Measurements from ENCODE around the gene RTP3. TPM values are rescaled to one million over a fixed set of nuclear protein-coding genes. Genes with fewer than 3 reads are reported as not detected.

The RTP3 gene
- total and polyA plus RNA-seq, 2 experiments from 2014 or later: 0.16 TPM; not detected in 1

DNA sequence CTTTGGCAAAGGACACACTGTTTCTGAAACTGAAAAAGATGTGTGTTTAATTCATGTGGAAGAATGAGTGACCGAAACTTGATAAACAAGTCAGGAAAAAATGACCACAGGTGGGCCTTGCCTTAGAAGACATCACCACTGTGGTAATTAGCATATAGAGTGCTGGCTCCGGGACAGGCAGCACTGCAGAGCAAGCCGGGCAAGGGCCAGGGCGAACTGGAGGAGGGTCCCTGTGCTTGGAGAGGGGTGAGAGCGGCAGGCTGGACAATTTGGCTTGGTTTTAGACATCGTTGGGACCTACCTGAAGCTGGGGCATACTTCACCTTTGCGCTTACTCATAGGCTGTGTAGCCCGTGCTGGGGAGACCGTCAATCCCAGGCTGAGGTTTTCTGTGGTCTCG, 8.2 kb downstream of the RTP3 start:
- H2AFZ ChIP-seq: peak overlapping the region; percentile 52
- peaks cover 24% of the 10 kb centered on the region for H3K4me1 ChIP-seq (ENCODE audit: insufficient read depth)
- Mint-ChIP-seq H3K4me1 (peaks cover 29% of the 10 kb centered on the region), H3K4me3 (no peak overlapping the region; the same call in 2 of the 3 replicates), H3K36me3 (ENCODE audit: low read depth) (no peaks in the 10 kb centered on the region; the same call in 2 of the 3 replicates), H3K9me3 (no peaks in the 10 kb centered on the region), H3K27ac (peak overlapping the region; percentile 18; the same call in 1 of the 2 replicates), H3K27me3 (ENCODE audit: insufficient read depth, low read depth, poor library complexity) (peaks cover 13% of the 10 kb centered on the region)
- no peaks in the 10 kb centered on the region for H3K36me3 ChIP-seq (ENCODE audit: insufficient read depth)
- no peak overlapping the region for H3K4me3 ChIP-seq
- no peak overlapping the region for H3K4me2 ChIP-seq
- DNase-seq (ENCODE audit: low spot score) (no peak), ATAC-seq (peak; percentile 85)
- H3F3A ChIP-seq (replicated peaks; ENCODE audit: low read depth): peaks cover 8% of the 10 kb centered on the region; the same call in 1 of the 2 replicates
- no peak overlapping the region for H3K27ac ChIP-seq (ENCODE audit: low read depth)
- no peak for TF ChIP-seq STAT1 (IDR thresholded peaks at IDR 0.05; ENCODE audit: unreplicated experiment)
- no peak for TF ChIP-seq CTCF (conservative IDR thresholded peaks at IDR 0.05; ENCODE audit: low read depth in 2 of 2)
- no peak for TF ChIP-seq ZNF462 (CRISPR knock-in tag; IDR thresholded peaks at IDR 0.05)
- no peak for TF ChIP-seq POLR2AphosphoS5 (IDR thresholded peaks at IDR 0.05; ENCODE audit: low read depth)
- no peak for TF ChIP-seq CREB1 (CRISPR knock-in tag; IDR thresholded peaks at IDR 0.05; ENCODE audit: low read depth)
- TF ChIP-seq JUNB (IDR thresholded peaks at IDR 0.05; ENCODE audit: unreplicated experiment): no peak
- no peak for TF ChIP-seq EZH2 (IDR thresholded peaks at IDR 0.05; ENCODE audit: low read depth, unreplicated experiment)
- no peaks in the 10 kb centered on the region for H3K79me2 ChIP-seq (replicated peaks; ENCODE audit: insufficient read depth)
- H3K9me2 ChIP-seq (ENCODE audit: insufficient read depth): no peaks in the 10 kb centered on the region; the same call in 1 of the 2 replicates
- no peaks in the 10 kb centered on the region for H4K20me1 ChIP-seq (replicated peaks; ENCODE audit: insufficient read depth)
- no peaks in the 10 kb centered on the region for H3K27me3 ChIP-seq (ENCODE audit: insufficient read depth)

All from GM23338 (cell line).